Liver (tissue), 9 donors: ENCODE data around the gene SNRK. TPM values are rescaled to one million over a fixed set of nuclear protein-coding genes. Genes with fewer than 3 reads are reported as not detected.

ENCODE experiments used
- DNase-seq: peaks from one replicate; pipeline ENCODE4 v3.0.0-alpha.2; 2017; ENCODE audit warnings: low spot score
- H3K27ac ChIP-seq, 2 donors: one replicate each; pipeline ENCODE4 v1.7.0; 2013; ENCODE audit warnings: inconsistent platforms in 2 of 2, low read length in 2 of 2, control low read depth in 1 of 2, low read depth in 1 of 2, mild to moderate bottlenecking in 1 of 2
- H3K27me3 ChIP-seq, 4 donors: one replicate each; pipeline versions ENCODE4 v1.6.1 to v1.7.0; 2013; ENCODE audit warnings: low read length in 3 of 4, inconsistent platforms in 1 of 4, mild to moderate bottlenecking in 1 of 4, moderate library complexity in 1 of 4; ENCODE audit not compliant: control insufficient read depth in 4 of 4, insufficient read depth in 4 of 4
- H3K36me3 ChIP-seq, 4 donors: one replicate each; pipeline versions ENCODE4 v1.6.1 to v1.7.0; 2013; ENCODE audit warnings: low read length in 3 of 4, mild to moderate bottlenecking in 3 of 4, low read depth in 1 of 4, moderate library complexity in 1 of 4; ENCODE audit not compliant: control insufficient read depth in 4 of 4, insufficient read depth in 3 of 4
- H3K4me1 ChIP-seq, 4 donors: one replicate each; pipeline versions ENCODE4 v1.6.1 to v1.7.0; 2013; ENCODE audit warnings: low read length in 3 of 4, mild to moderate bottlenecking in 3 of 4, moderate library complexity in 1 of 4; ENCODE audit not compliant: control insufficient read depth in 4 of 4, insufficient read depth in 4 of 4
- H3K4me3 ChIP-seq, 3 donors: one replicate each; pipeline versions ENCODE4 v1.6.1 to v1.7.0; 2013; ENCODE audit warnings: low read length in 3 of 3, control low read depth in 1 of 3, low read depth in 1 of 3, mild to moderate bottlenecking in 1 of 3
- H3K9ac ChIP-seq, 2 donors: one replicate each; pipeline ENCODE4 v1.7.0; 2013; ENCODE audit warnings: low read length in 2 of 2, mild to moderate bottlenecking in 2 of 2, moderate library complexity in 2 of 2, control low read depth in 1 of 2, low read depth in 1 of 2
- H3K9me3 ChIP-seq, 4 donors: one replicate each; pipeline versions ENCODE4 v1.6.1 to v1.7.0; 2013; ENCODE audit warnings: low read length in 3 of 4; ENCODE audit not compliant: control insufficient read depth in 4 of 4
- CTCF ChIP-seq: fragments of 150-350 bp; IDR thresholded peaks from 2 replicates; pipeline ENCODE4 v1.5.1; 2017; ENCODE audit warnings: improper control_type of control experiment, low read depth, low read length; ENCODE audit not compliant: missing input control
- EGR1 ChIP-seq, 2 donors: IDR thresholded peaks; 2 replicates each; pipeline ENCODE4 v1.6.1; 2016 to 2018; ENCODE audit warnings: antibody characterized with exemption in 2 of 2, low read depth in 2 of 2
- FOXA1 ChIP-seq: IDR thresholded peaks from 2 replicates; pipeline ENCODE4 v1.6.1; 2016; ENCODE audit warnings: antibody characterized with exemption
- FOXA2 ChIP-seq: IDR thresholded peaks from 2 replicates; pipeline ENCODE4 v1.6.1; 2016; ENCODE audit warnings: antibody characterized with exemption
- GABPA ChIP-seq, 2 donors: IDR thresholded peaks in 1 of 2; conservative IDR thresholded peaks in 1 of 2; 2 replicates each; pipeline ENCODE4 v1.6.1; 2016; ENCODE audit warnings: antibody characterized with exemption in 2 of 2, mild to moderate bottlenecking in 1 of 2, moderate library complexity in 1 of 2
- HNF4A ChIP-seq, 2 donors: conservative IDR thresholded peaks; 2 replicates each; pipeline ENCODE4 v1.6.1; 2016; ENCODE audit warnings: antibody characterized with exemption in 2 of 2, mild to moderate bottlenecking in 2 of 2
- HNF4G ChIP-seq: IDR thresholded peaks from 2 replicates; pipeline ENCODE4 v1.6.1; 2016; ENCODE audit warnings: antibody characterized with exemption
- JUND ChIP-seq, 2 donors: IDR thresholded peaks; 2 replicates each; pipeline ENCODE4 v1.6.1; 2016; ENCODE audit warnings: antibody characterized with exemption in 2 of 2
- MAX ChIP-seq: IDR thresholded peaks from 2 replicates; pipeline ENCODE4 v1.6.1; 2016; ENCODE audit warnings: antibody characterized with exemption
- NR2F2 ChIP-seq: IDR thresholded peaks from 2 replicates; pipeline ENCODE4 v1.6.1; 2016; ENCODE audit warnings: antibody characterized with exemption
- RAD21 ChIP-seq, 2 donors: IDR thresholded peaks; 2 replicates each; pipeline ENCODE4 v1.6.1; 2016; ENCODE audit warnings: antibody characterized with exemption in 2 of 2, mild to moderate bottlenecking in 2 of 2
- RXRA ChIP-seq, 2 donors: IDR thresholded peaks; 2 replicates each; pipeline ENCODE4 v1.6.1; 2017 to 2018; ENCODE audit warnings: antibody characterized with exemption in 2 of 2, mild to moderate bottlenecking in 1 of 2
- SP1 ChIP-seq: IDR thresholded peaks from 2 replicates; pipeline ENCODE4 v1.6.1; 2018; ENCODE audit warnings: antibody characterized with exemption, mild to moderate bottlenecking
- TAF1 ChIP-seq: conservative IDR thresholded peaks from 2 replicates; pipeline ENCODE4 v1.6.1; 2016; ENCODE audit warnings: antibody characterized with exemption, mild to moderate bottlenecking
- YY1 ChIP-seq: IDR thresholded peaks from 2 replicates; pipeline ENCODE4 v1.6.1; 2016; ENCODE audit warnings: antibody characterized with exemption, mild to moderate bottlenecking
- WGBS: extraction: QIAGEN DNeasy Blood & Tissue Kit; methylation state at CpG from one replicate; pipeline ENCODE4 v1.1.7; 2013; 5-methylcytosine and 5-hydroxymethylcytosine counted together
- polyA plus RNA-seq, 2 donors: library from polyadenylated mRNA; stranded (reverse) in 1 of 2; unstranded in 1 of 2; fragments of 200-250 nt in 1 of 2; fragments of >200 nt in 1 of 2; fragmentation: Nextera tagmentation in 1 of 2; extraction: Ambion mirVana in 1 of 2; gene quantifications; one replicate each; pipeline versions ENCODE4 v1.2.1 to v1.2.3, GENCODE V29; 2013 to 2015
- total RNA-seq, 2 donors: library from RNA; depleted of rRNA; stranded (reverse); fragments of >200 nt; gene quantifications; one replicate each; pipeline ENCODE4 v1.2.3, GENCODE V29; 2014
- TF ChIP-seq, protein P1 (sequence below): IDR thresholded peaks from 2 replicates; pipeline ENCODE4 v1.6.1; 2016; ENCODE audit warnings: antibody characterized with exemption, mild to moderate bottlenecking
- TF ChIP-seq, protein P2 (sequence below): IDR thresholded peaks from 2 replicates; pipeline ENCODE4 v1.6.1; 2016; ENCODE audit warnings: antibody characterized with exemption
- TF ChIP-seq, protein P3 (sequence below): IDR thresholded peaks from 2 replicates; pipeline ENCODE4 v1.6.1; 2016; ENCODE audit warnings: antibody characterized with exemption
- donor health status: healthy.
- donor health status: healthy.
- donor health status: healthy.
- donor health status: healthy.
- donor health status: healthy.

SNRK gene
- total and polyA plus RNA-seq, 4 donors: 5.8 to 28.5 (median 14.6) TPM

GRCh38 chr3:43349716-43350115 lies 63.4 kb downstream of the SNRK start:
- Histone ChIP-seq H3K36me3 (peaks cover 6 to 47% (median 24%) of the 10 kb centered on the region in 4 donors), H3K27me3 (no peaks in the 10 kb centered on the region), H3K27ac (no peak overlapping the region), H3K9me3 (peaks cover 0 to 4% (median 0%) of the 10 kb centered on the region in 4 donors), H3K9ac (no peak overlapping the region), H3K4me1 (peaks cover 6 to 12% (median 12%) of the 10 kb centered on the region in 4 donors), H3K4me3 (no peak overlapping the region)
- no peak for TF ChIP-seq MAX
- no peak for TF ChIP-seq RXRA (IDR thresholded peaks at IDR 0.05)
- TF ChIP-seq SP1: no peak
- TF ChIP-seq RAD21 (IDR thresholded peaks at IDR 0.05): no peak
- TF ChIP-seq, protein P1, sequence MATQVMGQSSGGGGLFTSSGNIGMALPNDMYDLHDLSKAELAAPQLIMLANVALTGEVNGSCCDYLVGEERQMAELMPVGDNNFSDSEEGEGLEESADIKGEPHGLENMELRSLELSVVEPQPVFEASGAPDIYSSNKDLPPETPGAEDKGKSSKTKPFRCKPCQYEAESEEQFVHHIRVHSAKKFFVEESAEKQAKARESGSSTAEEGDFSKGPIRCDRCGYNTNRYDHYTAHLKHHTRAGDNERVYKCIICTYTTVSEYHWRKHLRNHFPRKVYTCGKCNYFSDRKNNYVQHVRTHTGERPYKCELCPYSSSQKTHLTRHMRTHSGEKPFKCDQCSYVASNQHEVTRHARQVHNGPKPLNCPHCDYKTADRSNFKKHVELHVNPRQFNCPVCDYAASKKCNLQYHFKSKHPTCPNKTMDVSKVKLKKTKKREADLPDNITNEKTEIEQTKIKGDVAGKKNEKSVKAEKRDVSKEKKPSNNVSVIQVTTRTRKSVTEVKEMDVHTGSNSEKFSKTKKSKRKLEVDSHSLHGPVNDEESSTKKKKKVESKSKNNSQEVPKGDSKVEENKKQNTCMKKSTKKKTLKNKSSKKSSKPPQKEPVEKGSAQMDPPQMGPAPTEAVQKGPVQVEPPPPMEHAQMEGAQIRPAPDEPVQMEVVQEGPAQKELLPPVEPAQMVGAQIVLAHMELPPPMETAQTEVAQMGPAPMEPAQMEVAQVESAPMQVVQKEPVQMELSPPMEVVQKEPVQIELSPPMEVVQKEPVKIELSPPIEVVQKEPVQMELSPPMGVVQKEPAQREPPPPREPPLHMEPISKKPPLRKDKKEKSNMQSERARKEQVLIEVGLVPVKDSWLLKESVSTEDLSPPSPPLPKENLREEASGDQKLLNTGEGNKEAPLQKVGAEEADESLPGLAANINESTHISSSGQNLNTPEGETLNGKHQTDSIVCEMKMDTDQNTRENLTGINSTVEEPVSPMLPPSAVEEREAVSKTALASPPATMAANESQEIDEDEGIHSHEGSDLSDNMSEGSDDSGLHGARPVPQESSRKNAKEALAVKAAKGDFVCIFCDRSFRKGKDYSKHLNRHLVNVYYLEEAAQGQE: no peak
- DNase-seq: no peak
- whole genome bisulfite sequencing: 97% methylated on average over 3 of the region's 3 CpGs

DNA sequence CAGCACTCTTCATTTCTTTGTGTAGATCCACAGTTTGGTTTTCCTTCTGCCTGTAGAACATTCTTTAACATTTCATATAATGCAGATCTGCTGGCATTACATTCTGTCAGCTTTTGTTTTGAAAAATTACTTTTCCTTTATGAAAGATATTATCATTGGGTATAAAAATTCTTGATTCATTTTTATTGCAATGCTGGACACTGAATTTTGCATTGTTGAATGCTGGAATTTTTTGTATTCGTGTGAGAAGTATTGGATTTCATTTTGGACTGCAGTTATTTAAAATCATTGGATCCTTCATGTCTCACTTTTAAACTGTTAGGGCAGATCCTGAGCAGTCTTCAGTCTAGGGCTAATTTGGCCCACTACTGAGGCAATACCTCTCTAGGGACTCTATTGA lies 67.1 kb downstream of the SNRK start:
- Histone ChIP-seq H3K9me3 (peaks cover 0 to 4% (median 0%) of the 10 kb centered on the region in 4 donors), H3K27me3 (no peaks in the 10 kb centered on the region), H3K4me1 (peaks cover 6 to 15% (median 13%) of the 10 kb centered on the region in 4 donors), H3K36me3 (peaks cover under 1 to 19% (median 8%) of the 10 kb centered on the region in 4 donors), H3K9ac (no peak overlapping the region), H3K4me3 (no peak overlapping the region), H3K27ac (peak overlapping the region; percentile 17 to 70)
- no peak for DNase-seq
- TF ChIP-seq GABPA (IDR thresholded peaks at IDR 0.05 in 1 of 2, conservative IDR thresholded peaks at IDR 0.05 in 1 of 2) (no peak), FOXA2 (no peak), SP1 (no peak), HNF4A (conservative IDR thresholded peaks at IDR 0.05) (no peak), NR2F2 (no peak), MAX (no peak), TAF1 (no peak), JUND (IDR thresholded peaks at IDR 0.05) (no peak), CTCF (no peak), EGR1 (IDR thresholded peaks at IDR 0.05; ENCODE audit: low read depth in 2 of 2) (no peak), YY1 (no peak), FOXA1 (no peak), HNF4G (no peak), RAD21 (IDR thresholded peaks at IDR 0.05) (no peak)
- TF ChIP-seq, protein P1: no peak
- TF ChIP-seq, protein P2, sequence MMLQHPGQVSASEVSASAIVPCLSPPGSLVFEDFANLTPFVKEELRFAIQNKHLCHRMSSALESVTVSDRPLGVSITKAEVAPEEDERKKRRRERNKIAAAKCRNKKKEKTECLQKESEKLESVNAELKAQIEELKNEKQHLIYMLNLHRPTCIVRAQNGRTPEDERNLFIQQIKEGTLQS: no peak
- TF ChIP-seq, protein P3, sequence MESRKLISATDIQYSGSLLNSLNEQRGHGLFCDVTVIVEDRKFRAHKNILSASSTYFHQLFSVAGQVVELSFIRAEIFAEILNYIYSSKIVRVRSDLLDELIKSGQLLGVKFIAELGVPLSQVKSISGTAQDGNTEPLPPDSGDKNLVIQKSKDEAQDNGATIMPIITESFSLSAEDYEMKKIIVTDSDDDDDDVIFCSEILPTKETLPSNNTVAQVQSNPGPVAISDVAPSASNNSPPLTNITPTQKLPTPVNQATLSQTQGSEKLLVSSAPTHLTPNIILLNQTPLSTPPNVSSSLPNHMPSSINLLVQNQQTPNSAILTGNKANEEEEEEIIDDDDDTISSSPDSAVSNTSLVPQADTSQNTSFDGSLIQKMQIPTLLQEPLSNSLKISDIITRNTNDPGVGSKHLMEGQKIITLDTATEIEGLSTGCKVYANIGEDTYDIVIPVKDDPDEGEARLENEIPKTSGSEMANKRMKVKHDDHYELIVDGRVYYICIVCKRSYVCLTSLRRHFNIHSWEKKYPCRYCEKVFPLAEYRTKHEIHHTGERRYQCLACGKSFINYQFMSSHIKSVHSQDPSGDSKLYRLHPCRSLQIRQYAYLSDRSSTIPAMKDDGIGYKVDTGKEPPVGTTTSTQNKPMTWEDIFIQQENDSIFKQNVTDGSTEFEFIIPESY: no peak
- 90% methylated on average over 1 of the region's 1 CpG for WGBS
